Fibroblast of pulmonary artery (primary cell): ENCODE data around the gene CIROP.
A peak's percentile ranks its signal among the peaks of the same experiment; 100 is the strongest.

ENCODE experiments used
- DNase-seq: peaks from one replicate; pipeline ENCODE4 v3.0.0-alpha.2; 2010; ENCODE audit warnings: low read depth
- H3K4me3 ChIP-seq: replicated peaks from 2 replicates; pipeline ENCODE4 v1.5.1; 2011; ENCODE audit warnings: low read depth, mild to moderate bottlenecking, control low read depth, low read length, moderate library complexity
- TF ChIP-seq, protein P1 (sequence below): IDR thresholded peaks from 2 replicates; pipeline ENCODE4 v1.5.1; 2011; ENCODE audit warnings: mild to moderate bottlenecking, control low read depth, low read length, inconsistent platforms; ENCODE audit errors: missing control alignments

The CIROP gene

DNA sequence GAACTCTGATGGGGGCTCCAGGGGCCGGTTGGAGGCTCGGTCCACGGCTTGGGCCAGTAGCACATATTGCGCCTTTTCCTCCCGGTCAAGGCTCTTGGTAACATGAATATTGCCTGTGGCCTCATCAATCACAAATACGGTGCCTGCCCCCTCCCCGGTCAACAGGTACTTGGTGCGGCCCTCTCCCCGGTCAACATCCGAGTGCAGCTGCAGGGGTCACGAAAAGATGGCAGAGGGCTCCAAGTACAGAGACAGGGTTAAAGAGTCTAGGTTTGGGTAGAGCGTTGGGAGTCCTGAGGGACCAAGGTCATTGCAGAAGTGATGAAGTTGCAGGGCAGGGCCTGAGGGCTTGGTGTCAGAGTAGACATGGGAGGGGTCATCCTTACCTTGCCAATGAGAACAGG, 49.6 kb downstream of the CIROP start:
- no peak for DNase-seq
- TF ChIP-seq, protein P1, sequence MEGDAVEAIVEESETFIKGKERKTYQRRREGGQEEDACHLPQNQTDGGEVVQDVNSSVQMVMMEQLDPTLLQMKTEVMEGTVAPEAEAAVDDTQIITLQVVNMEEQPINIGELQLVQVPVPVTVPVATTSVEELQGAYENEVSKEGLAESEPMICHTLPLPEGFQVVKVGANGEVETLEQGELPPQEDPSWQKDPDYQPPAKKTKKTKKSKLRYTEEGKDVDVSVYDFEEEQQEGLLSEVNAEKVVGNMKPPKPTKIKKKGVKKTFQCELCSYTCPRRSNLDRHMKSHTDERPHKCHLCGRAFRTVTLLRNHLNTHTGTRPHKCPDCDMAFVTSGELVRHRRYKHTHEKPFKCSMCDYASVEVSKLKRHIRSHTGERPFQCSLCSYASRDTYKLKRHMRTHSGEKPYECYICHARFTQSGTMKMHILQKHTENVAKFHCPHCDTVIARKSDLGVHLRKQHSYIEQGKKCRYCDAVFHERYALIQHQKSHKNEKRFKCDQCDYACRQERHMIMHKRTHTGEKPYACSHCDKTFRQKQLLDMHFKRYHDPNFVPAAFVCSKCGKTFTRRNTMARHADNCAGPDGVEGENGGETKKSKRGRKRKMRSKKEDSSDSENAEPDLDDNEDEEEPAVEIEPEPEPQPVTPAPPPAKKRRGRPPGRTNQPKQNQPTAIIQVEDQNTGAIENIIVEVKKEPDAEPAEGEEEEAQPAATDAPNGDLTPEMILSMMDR = no peak
- no peak overlapping the region for H3K4me3 ChIP-seq

DNA sequence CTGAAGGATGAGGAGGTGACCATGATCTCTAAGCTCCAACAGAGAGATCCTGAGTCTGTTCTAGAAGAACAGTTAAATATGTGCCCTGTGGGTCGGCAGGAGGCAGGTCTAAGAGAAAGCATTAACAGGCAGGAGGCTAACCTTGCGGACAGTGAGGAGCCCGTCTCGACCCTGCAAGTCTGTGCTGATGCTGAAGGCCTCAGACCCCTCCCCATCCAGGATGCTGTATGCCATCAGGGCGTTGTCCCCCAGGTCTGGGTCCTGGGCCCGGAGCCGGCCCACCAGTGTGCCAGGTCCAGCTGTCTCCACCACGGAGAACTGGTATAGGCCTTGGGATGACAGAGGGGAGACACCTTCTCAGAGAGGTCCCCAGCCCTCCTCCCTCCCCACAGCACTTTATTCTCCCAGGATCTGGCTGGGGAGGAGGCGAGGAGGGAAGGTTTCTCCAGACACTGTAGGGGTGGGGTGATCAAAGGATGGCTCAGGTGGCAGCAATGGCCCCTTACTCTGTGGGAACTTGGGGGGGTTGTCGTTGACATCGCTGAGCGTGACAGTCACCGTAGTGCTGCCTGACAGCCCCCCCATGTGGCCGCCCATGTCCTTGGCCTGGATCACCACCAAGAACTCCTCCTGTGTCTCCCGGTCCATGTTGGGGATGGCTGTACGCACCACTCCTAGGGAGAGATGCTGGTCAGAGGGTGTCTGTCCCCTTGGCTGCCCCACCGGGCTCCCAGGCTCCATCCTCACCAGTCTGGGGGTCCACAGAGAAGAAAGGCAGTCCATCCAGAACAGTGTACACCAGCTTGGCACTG, 50.6 kb downstream of the CIROP start:
- no peak for DNase-seq
- H3K4me3 ChIP-seq = no peak overlapping the region
- TF ChIP-seq, protein P1 = peak; percentile 29

DNA sequence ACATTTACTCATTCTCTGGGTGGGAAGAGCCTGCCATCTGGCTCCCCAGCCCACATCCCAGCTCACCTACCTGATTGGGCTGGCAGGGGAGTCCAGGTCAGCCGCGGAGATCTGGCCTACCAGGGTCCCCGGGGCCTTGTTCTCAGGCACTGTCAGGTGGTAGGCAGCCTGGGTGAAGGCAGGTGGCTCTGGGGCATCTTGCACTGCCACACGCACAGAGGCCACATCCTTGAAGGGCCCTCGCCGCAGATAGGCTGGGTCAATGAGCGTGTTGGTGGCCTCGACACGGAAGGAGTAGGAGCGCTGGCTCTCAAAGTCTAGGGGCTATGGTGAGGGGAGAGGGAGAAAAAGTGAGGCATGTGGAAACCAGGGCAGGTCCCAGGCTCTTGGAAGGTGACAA, 51.4 kb downstream of the CIROP start:
- H3K4me3 ChIP-seq = no peak overlapping the region
- DNase-seq = no peak
- TF ChIP-seq, protein P1 = no peak

GRCh38 chr14:23052671-23053070, 52.1 kb downstream of the CIROP start:
- TF ChIP-seq, protein P1 = no peak
- no peak overlapping the region for H3K4me3 ChIP-seq
- DNase-seq = no peak

DNA sequence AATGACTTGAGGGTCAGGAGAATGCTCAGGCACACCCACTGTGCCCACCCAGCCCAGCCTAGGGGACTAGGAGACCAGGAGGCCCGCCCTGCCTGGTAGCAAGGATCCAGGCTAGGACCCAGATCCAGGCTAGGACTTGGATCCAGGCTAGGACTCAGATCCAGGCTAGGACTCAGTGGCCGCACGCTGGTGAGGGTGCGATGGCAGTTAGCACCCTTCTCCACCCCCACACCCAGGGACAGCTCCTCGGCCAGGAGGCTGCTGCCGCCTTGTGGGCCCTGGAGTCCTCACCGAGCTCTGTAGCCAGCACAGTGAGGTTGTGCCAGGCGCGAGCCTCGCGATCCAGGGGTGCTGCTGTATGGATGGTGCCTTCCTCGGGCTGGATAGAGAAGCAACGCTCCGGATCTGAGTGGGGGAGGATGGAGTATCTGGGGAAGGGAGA, 52.6 kb downstream of the CIROP start:
- no peak for DNase-seq
- H3K4me3 ChIP-seq = no peak overlapping the region

GRCh38 chr14:23051141-23052057, 53.4 kb downstream of the CIROP start:
- no peak overlapping the region for H3K4me3 ChIP-seq
- TF ChIP-seq, protein P1 = no peak
- DNase-seq = no peak

More for the DNA sequence above, 52.6 kb downstream of the CIROP start:
- TF ChIP-seq, protein P1 = peak; percentile 31
